ENCODE data around the gene PAQR6. TPM values are rescaled to one million over a fixed set of nuclear protein-coding genes. Genes with fewer than 3 reads are reported as not detected.

The PAQR6 gene
- total and polyA plus RNA-seq, 10 of the 15 experiments (the other 5 are each of a cell fraction or from before 2014, with no cell fraction given) = 0.42 to 4.5 (median 1.3) TPM

GRCh38 chr1:156232201-156232894 is 15.5 kb downstream of the PAQR6 start (continued):
- no peak for TF ChIP-seq SP1 (IDR thresholded peaks at IDR 0.05; ENCODE audit: low read depth, low read length)
- no peak for TF ChIP-seq SKIL (IDR thresholded peaks at IDR 0.05; ENCODE audit: low read depth, poor library complexity, severe bottlenecking)
- no peak for TF ChIP-seq ASH2L (IDR thresholded peaks at IDR 0.05; ENCODE audit: borderline replicate concordance, low read depth)
- no peak for TF ChIP-seq ZBED1 (IDR thresholded peaks at IDR 0.05; ENCODE audit: borderline replicate concordance)

GRCh38 chr1:156230473-156230837 is 17.4 kb downstream of the PAQR6 start:
- BruUV-seq (replicated peaks) = no TSS peak
- in situ Hi-C loops (cut with MboI) = no loop called here
- Histone ChIP-seq H3K27ac (ENCODE audit: control insufficient read depth, insufficient read depth) (no peak overlapping the region), H3K4me2 (ENCODE audit: control insufficient read depth, insufficient read depth) (no peak overlapping the region), H3K4me3 (no peak overlapping the region), H3K79me2 (ENCODE audit: control insufficient read depth, insufficient read depth, low read length) (no peaks in the 10 kb centered on the region), H3K9ac (ENCODE audit: control insufficient read depth, insufficient read depth, low read length) (no peak overlapping the region), H3K9me3 (replicated peaks; ENCODE audit: control insufficient read depth, insufficient read depth, low read length) (no peaks in the 10 kb centered on the region), H3K36me3 (ENCODE audit: control insufficient read depth in 2 of 2, insufficient read depth in 2 of 2, low read length in 1 of 2) (peaks cover 3 to 4% of the 10 kb centered on the region in 2 experiments; a peak in 3 of 4 replicates), H2AFZ (ENCODE audit: control insufficient read depth, low read depth, low read length) (no peak overlapping the region), H3K4me1 (ENCODE audit: control insufficient read depth, insufficient read depth, low read length) (peaks cover 23% of the 10 kb centered on the region), H4K20me1 (ENCODE audit: control insufficient read depth, insufficient read depth) (no peaks in the 10 kb centered on the region), H3K27me3 (replicated peaks in 1 of 2; ENCODE audit: control insufficient read depth in 2 of 2, insufficient read depth in 2 of 2, low read length in 1 of 2) (no peaks in the 10 kb centered on the region)
- FAIRE-seq (no peak), ATAC-seq (no peak), DNase-seq (ENCODE audit: low read depth, low spot score) (no peak)
- ChIA-PET SMC1A (ENCODE audit: uncharacterized antibody, unreplicated experiment) (interaction anchor here (14.3 kb wide), 1 partner anchor 79 kb away, joined by 411 read pairs; the partner anchor contains the start of gene SEMA4A), RAD21 (ENCODE audit: unreplicated experiment) (interaction anchor here (10.0 kb wide), 1 partner anchor 82 kb away, joined by 361 read pairs; the partner anchor contains the start of gene SEMA4A), POLR2A (no interaction called here), CTCF (interaction anchor here (2.4 to 14.2 kb wide), 2 partner anchors 82 to 88 kb away, joined by 16 to 502 read pairs; partner anchors contain the start of gene SEMA4A)
- intact Hi-C loops (cut with micrococcal nuclease; ENCODE audit: unreplicated experiment) = no loop called here
- TF ChIP-seq RAD51 (IDR thresholded peaks at IDR 0.05) (no peak), TAF1 (IDR thresholded peaks at IDR 0.05; ENCODE audit: borderline replicate concordance, low read depth, low read length) (no peak)
- 100% methylated on average over 1 of the region's 1 CpG for WGBS (ENCODE audit: insufficient coverage, insufficient replicate concordance, low lambda C conversion rate, missing lambda C conversion rate)

Measured in GM12878 (cell line).